Gastrocnemius medialis (tissue), 4 donors: ENCODE results near the gene NCSTN. TPM values are rescaled to one million over a fixed set of nuclear protein-coding genes. Genes with fewer than 3 reads are reported as not detected.

Experiments used
- ATAC-seq, 2 donors: fragments of 150-250 bp; one replicate each; pipeline ENCODE4 v1.9.1; 2016
- DNase-seq, 2 donors: peaks; one replicate each; pipeline ENCODE4 v3.0.0-alpha.2; 2019
- H3K27ac ChIP-seq, 4 donors: fragments of 200-600 bp; sonication (generic); 1 replicate in 1 of 4; 2 replicates in 3 of 4; pipeline ENCODE4 v1.5.1; 2016 to 2018; ENCODE audit warnings: mild to moderate bottlenecking in 2 of 4, moderate library complexity in 1 of 4
- H3K27me3 ChIP-seq, 3 donors: fragments of 200-600 bp; sonication (generic) in 2 of 3; 1 replicate in 1 of 3; 2 replicates in 2 of 3; pipeline versions ENCODE4 v1.5.1 to v1.6.0; 2016 to 2019; ENCODE audit warnings: mild to moderate bottlenecking in 1 of 3, moderate library complexity in 1 of 3
- H3K36me3 ChIP-seq, 2 donors: fragments of 200-600 bp; sonication (generic) in 1 of 2; one replicate each; pipeline ENCODE4 v1.5.1; 2017 to 2018
- H3K4me1 ChIP-seq, 2 donors: fragments of 200-600 bp; sonication (generic) in 1 of 2; one replicate each; pipeline ENCODE4 v1.5.1; 2016 to 2017; ENCODE audit warnings: mild to moderate bottlenecking in 2 of 2
- H3K4me3 ChIP-seq, 4 donors: fragments of 200-600 bp; sonication (generic) in 3 of 4; 1 replicate in 1 of 4; 2 replicates in 3 of 4; pipeline ENCODE4 v1.5.1; 2016 to 2019; ENCODE audit warnings: mild to moderate bottlenecking in 2 of 4
- H3K9me3 ChIP-seq, 3 donors: fragments of 200-600 bp; sonication (generic) in 2 of 3; 1 replicate in 1 of 3; 2 replicates in 2 of 3; pipeline ENCODE4 v1.5.1; 2016 to 2019
- POLR2A ChIP-seq, 2 donors: fragments of 450-650 bp; IDR thresholded peaks; one replicate each; pipeline ENCODE4 v1.6.1; 2017; ENCODE audit warnings: antibody characterized with exemption in 2 of 2, mild to moderate bottlenecking in 2 of 2, moderate library complexity in 2 of 2
- in situ Hi-C, 4 donors: fragments of 200-750 bp; cut with MboI; loops; one replicate each; pipeline versions ENCODE4 v1.15.0 to v1.8.0; 2017; ENCODE audit warnings: low sequenced_read_pairs in 4 of 4
- intact Hi-C: fragments of 100-400 bp; cut with DNase I; formaldehyde crosslinking; loops from one replicate; pipeline ENCODE4 v1.15.1; 2023; ENCODE audit warnings: low total_unique reads
- total RNA-seq, 4 donors: library from RNA; depleted of rRNA; stranded (reverse); fragments of >200 nt; gene quantifications; one replicate each; pipeline versions ENCODE4 v1.1.0 to v1.2.3, GENCODE V29; 2016
- TF ChIP-seq, protein P1 (sequence below), 5 experiments: fragments of 450-650 bp in 3 of 5; fragments of 200-600 bp in 2 of 5; sonication (generic) in 2 of 5; IDR thresholded peaks in 4 of 5; conservative IDR thresholded peaks in 1 of 5; 1 replicate in 4 of 5; 2 replicates in 1 of 5; pipeline ENCODE4 v1.5.1; 2016 to 2019; ENCODE audit warnings: antibody characterized with exemption in 5 of 5, mild to moderate bottlenecking in 3 of 5, moderate library complexity in 3 of 5

NCSTN gene
- total RNA-seq, 4 donors from 2014 or later = 29.2 to 59.3 (median 33.2) TPM

DNA sequence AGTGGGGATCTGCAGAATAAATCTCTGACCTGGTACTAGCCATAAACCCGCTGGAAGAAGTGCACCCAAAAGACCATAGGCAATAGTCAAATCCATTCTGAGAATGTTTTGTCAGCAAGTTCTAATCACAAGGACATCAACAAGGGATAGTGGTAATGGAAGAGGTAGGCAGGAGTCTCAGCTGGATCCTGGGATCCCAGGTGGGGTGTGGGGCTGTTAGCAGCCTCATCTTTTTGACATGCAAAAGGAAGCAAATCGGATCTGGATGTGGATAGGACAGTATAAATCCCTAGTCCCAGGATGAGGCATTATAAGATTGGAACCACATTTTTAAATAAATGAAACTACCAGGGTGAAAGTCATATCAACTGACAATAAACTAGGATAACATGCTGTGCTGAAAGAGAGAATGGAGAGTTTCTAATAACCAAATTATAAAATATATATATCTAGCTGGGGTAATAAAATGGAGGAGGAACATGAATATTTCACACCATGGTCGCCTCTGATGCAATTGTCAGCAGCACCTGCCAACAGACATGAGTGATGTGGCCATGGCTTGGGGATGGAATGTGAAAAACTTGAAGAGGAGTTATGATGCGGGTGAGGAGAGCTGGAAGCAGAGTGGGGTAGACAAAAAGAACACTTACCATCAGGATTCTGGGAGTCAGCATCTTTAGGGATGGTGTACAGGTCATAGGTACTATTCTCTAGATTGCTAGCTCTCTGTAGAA is 34.6 kb upstream of the NCSTN start:
- DNase-seq (no peak), ATAC-seq (no peak)
- no peaks in the 10 kb centered on the region for H3K27me3 ChIP-seq
- no peak overlapping the region for H3K27ac ChIP-seq
- peaks cover 13 to 99% of the 10 kb centered on the region in 2 donors for H3K36me3 ChIP-seq
- intact Hi-C loops = no loop called here
- in situ Hi-C loops = no loop called here
- no peak overlapping the region for H3K4me3 ChIP-seq
- no peaks in the 10 kb centered on the region for H3K9me3 ChIP-seq
- TF ChIP-seq, protein P1, sequence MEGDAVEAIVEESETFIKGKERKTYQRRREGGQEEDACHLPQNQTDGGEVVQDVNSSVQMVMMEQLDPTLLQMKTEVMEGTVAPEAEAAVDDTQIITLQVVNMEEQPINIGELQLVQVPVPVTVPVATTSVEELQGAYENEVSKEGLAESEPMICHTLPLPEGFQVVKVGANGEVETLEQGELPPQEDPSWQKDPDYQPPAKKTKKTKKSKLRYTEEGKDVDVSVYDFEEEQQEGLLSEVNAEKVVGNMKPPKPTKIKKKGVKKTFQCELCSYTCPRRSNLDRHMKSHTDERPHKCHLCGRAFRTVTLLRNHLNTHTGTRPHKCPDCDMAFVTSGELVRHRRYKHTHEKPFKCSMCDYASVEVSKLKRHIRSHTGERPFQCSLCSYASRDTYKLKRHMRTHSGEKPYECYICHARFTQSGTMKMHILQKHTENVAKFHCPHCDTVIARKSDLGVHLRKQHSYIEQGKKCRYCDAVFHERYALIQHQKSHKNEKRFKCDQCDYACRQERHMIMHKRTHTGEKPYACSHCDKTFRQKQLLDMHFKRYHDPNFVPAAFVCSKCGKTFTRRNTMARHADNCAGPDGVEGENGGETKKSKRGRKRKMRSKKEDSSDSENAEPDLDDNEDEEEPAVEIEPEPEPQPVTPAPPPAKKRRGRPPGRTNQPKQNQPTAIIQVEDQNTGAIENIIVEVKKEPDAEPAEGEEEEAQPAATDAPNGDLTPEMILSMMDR (IDR thresholded peaks at IDR 0.05 in 4 of 5, conservative IDR thresholded peaks at IDR 0.05 in 1 of 5) = no peak
- no peaks in the 10 kb centered on the region for H3K4me1 ChIP-seq

- DNase-seq (no peak), ATAC-seq (no peak)
- Histone ChIP-seq H3K4me1 (no peaks in the 10 kb centered on the region), H3K36me3 (peaks cover 13 to 99% of the 10 kb centered on the region in 2 donors), H3K27me3 (no peaks in the 10 kb centered on the region), H3K27ac (no peak overlapping the region), H3K9me3 (no peaks in the 10 kb centered on the region), H3K4me3 (no peak overlapping the region)
- intact Hi-C loops (no loop called here), in situ Hi-C loops (no loop called here)
- no peak for TF ChIP-seq POLR2A (IDR thresholded peaks at IDR 0.05)
- TF ChIP-seq, protein P1 (IDR thresholded peaks at IDR 0.05 in 4 of 5, conservative IDR thresholded peaks at IDR 0.05 in 1 of 5) = no peak
Observed at GRCh38 chr1:160309185-160309557, 34.0 kb upstream of the NCSTN start.

DNA sequence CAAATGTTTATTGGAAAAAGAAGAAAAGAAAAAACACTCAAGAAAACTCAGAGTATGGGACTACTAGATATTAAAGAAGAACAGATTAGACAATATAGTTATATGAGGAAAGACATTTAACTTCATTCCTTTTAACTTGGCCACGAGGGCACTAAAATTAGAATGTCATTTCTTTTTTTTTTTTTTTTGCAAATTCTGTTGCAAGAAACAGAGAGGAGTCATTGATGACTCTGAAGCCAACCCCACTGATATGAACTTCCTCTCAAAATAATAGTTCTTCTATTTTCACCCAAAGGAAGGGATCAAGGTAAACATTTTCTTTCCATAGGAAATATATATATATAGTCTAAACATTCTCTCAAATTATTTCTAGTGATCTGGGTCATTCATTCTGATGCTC is 33.6 kb upstream of the NCSTN start:
- in situ Hi-C loops = no loop called here
- Histone ChIP-seq H3K4me1 (no peaks in the 10 kb centered on the region), H3K4me3 (no peak overlapping the region), H3K9me3 (no peaks in the 10 kb centered on the region), H3K27ac (no peak overlapping the region), H3K27me3 (no peaks in the 10 kb centered on the region), H3K36me3 (peaks cover 9 to 98% of the 10 kb centered on the region in 2 donors)
- intact Hi-C loops = no loop called here
- TF ChIP-seq, protein P1 (IDR thresholded peaks at IDR 0.05 in 4 of 5, conservative IDR thresholded peaks at IDR 0.05 in 1 of 5) = no peak
- no peak for TF ChIP-seq POLR2A (IDR thresholded peaks at IDR 0.05)
- DNase-seq = no peak
- no peak for ATAC-seq

GRCh38 chr1:160315359-160315758 is 27.8 kb upstream of the NCSTN start:
- Histone ChIP-seq H3K4me3 (no peak overlapping the region), H3K27ac (no peak overlapping the region), H3K4me1 (no peaks in the 10 kb centered on the region), H3K9me3 (no peaks in the 10 kb centered on the region), H3K36me3 (peaks cover 3 to 75% of the 10 kb centered on the region in 2 donors), H3K27me3 (no peaks in the 10 kb centered on the region)
- no peak for TF ChIP-seq POLR2A (IDR thresholded peaks at IDR 0.05)
- TF ChIP-seq, protein P1 (IDR thresholded peaks at IDR 0.05 in 4 of 5, conservative IDR thresholded peaks at IDR 0.05 in 1 of 5) = no peak
- intact Hi-C loops = no loop called here
- ATAC-seq (no peak), DNase-seq (no peak)
- in situ Hi-C loops = no loop called here

GRCh38 chr1:160322831-160323230 is 20.4 kb upstream of the NCSTN start:
- ATAC-seq (no peak), DNase-seq (no peak)
- in situ Hi-C loops (no loop called here), intact Hi-C loops (no loop called here)
- Histone ChIP-seq H3K9me3 (no peaks in the 10 kb centered on the region), H3K27ac (no peak overlapping the region), H3K4me1 (no peaks in the 10 kb centered on the region), H3K36me3 (peaks cover 0 to 59% of the 10 kb centered on the region in 2 donors), H3K27me3 (no peaks in the 10 kb centered on the region), H3K4me3 (no peak overlapping the region)
- TF ChIP-seq, protein P1 (IDR thresholded peaks at IDR 0.05 in 4 of 5, conservative IDR thresholded peaks at IDR 0.05 in 1 of 5) = no peak
- no peak for TF ChIP-seq POLR2A (IDR thresholded peaks at IDR 0.05)
